ENCODE data around the gene RBM43. TPM values are rescaled to one million over a fixed set of nuclear protein-coding genes. Genes with fewer than 3 reads are reported as not detected.

RBM43 gene
- total RNA-seq, 1 experiment from 2014 or later, result 4.0 TPM

GRCh38 chr2:151265991-151266390, 4.3 kb upstream of the RBM43 start:
- no TSS peak for BruUV-seq (replicated peaks)
- Histone ChIP-seq H3K27ac (ENCODE audit: low read depth, low read length, poor library complexity, severe bottlenecking) (no peak overlapping the region), H3K4me3 (ENCODE audit: low read depth, low read length, poor library complexity, severe bottlenecking) (no peak overlapping the region), H3K27me3 (replicated peaks; ENCODE audit: insufficient read depth, low read depth, low read length, poor library complexity) (no peaks in the 10 kb centered on the region), H3K9me3 (ENCODE audit: low read depth, low read length, poor library complexity, severe bottlenecking) (peaks cover 5% of the 10 kb centered on the region), H3K4me1 (ENCODE audit: insufficient read depth, low read length, poor library complexity, severe bottlenecking) (no peaks in the 10 kb centered on the region), H3K36me3 (ENCODE audit: insufficient read depth, low read length, poor library complexity, severe bottlenecking) (peaks cover 22% of the 10 kb centered on the region)
- ChIA-PET POLR2A (ENCODE audit: low non-redundant PET) (no interaction called here), CTCF (no interaction called here)
- no peak for DNase-seq (ENCODE audit: low spot score)
- intact Hi-C loops (cut with micrococcal nuclease; ENCODE audit: unreplicated experiment), result no loop called here
- TF ChIP-seq CTCF (conservative IDR thresholded peaks at IDR 0.05; ENCODE audit: low read depth, low read length) (no peak), EZH2 (IDR thresholded peaks at IDR 0.05; ENCODE audit: borderline replicate concordance, low read depth, low read length, poor library complexity, severe bottlenecking) (no peak)

- Histone ChIP-seq H3K4me3 (ENCODE audit: low read depth, low read length, poor library complexity, severe bottlenecking) (no peak overlapping the region), H3K9me3 (ENCODE audit: low read depth, low read length, poor library complexity, severe bottlenecking) (peaks cover 5% of the 10 kb centered on the region), H3K27me3 (replicated peaks; ENCODE audit: insufficient read depth, low read depth, low read length, poor library complexity) (no peaks in the 10 kb centered on the region), H3K4me1 (ENCODE audit: insufficient read depth, low read length, poor library complexity, severe bottlenecking) (no peaks in the 10 kb centered on the region), H3K27ac (ENCODE audit: low read depth, low read length, poor library complexity, severe bottlenecking) (no peak overlapping the region), H3K36me3 (ENCODE audit: insufficient read depth, low read length, poor library complexity, severe bottlenecking) (peaks cover 7% of the 10 kb centered on the region)
- DNase-seq (ENCODE audit: low spot score), result no peak
- intact Hi-C loops (cut with micrococcal nuclease; ENCODE audit: unreplicated experiment), result no loop called here
- BruUV-seq (replicated peaks), result no TSS peak
- ChIA-PET POLR2A (ENCODE audit: low non-redundant PET) (no interaction called here), CTCF (interaction anchor here (0.7 kb wide), 1 partner anchor 735 kb away, joined by 8 read pairs; no protein-coding TSS in a partner anchor)
- TF ChIP-seq EZH2 (IDR thresholded peaks at IDR 0.05; ENCODE audit: borderline replicate concordance, low read depth, low read length, poor library complexity, severe bottlenecking) (no peak), CTCF (conservative IDR thresholded peaks at IDR 0.05; ENCODE audit: low read depth, low read length) (no peak)
Observed at GRCh38 chr2:151264157-151264825, 2.6 kb upstream of the RBM43 start.

GRCh38 chr2:151262629-151263028, 966 bp upstream of the RBM43 start:
- Histone ChIP-seq H3K27me3 (replicated peaks; ENCODE audit: insufficient read depth, low read depth, low read length, poor library complexity) (no peaks in the 10 kb centered on the region), H3K4me3 (ENCODE audit: low read depth, low read length, poor library complexity, severe bottlenecking) (no peak overlapping the region), H3K9me3 (ENCODE audit: low read depth, low read length, poor library complexity, severe bottlenecking) (peaks cover 2% of the 10 kb centered on the region), H3K27ac (ENCODE audit: low read depth, low read length, poor library complexity, severe bottlenecking) (no peak overlapping the region), H3K36me3 (ENCODE audit: insufficient read depth, low read length, poor library complexity, severe bottlenecking) (no peaks in the 10 kb centered on the region), H3K4me1 (ENCODE audit: insufficient read depth, low read length, poor library complexity, severe bottlenecking) (no peaks in the 10 kb centered on the region)
- intact Hi-C loops (cut with micrococcal nuclease; ENCODE audit: unreplicated experiment), result no loop called here
- no peak for TF ChIP-seq EZH2 (IDR thresholded peaks at IDR 0.05; ENCODE audit: borderline replicate concordance, low read depth, low read length, poor library complexity, severe bottlenecking)
- TF ChIP-seq CTCF (conservative IDR thresholded peaks at IDR 0.05; ENCODE audit: low read depth, low read length), result no peak
- DNase-seq (ENCODE audit: low spot score), result no peak
- no TSS peak for BruUV-seq (replicated peaks)
- POLR2A ChIA-PET (ENCODE audit: low non-redundant PET), result no interaction called here
- CTCF ChIA-PET, result no interaction called here

Data from A673 (cell line).